Keratinocyte (primary cell): ENCODE results near the gene NMRK2. TPM values are rescaled to one million over a fixed set of nuclear protein-coding genes. Genes with fewer than 3 reads are reported as not detected.
"Not testable (repeated sequence)": the region's sequence is repeated elsewhere in the genome, so short reads cannot be mapped to it uniquely, and the experiment has no call there.

ENCODE experiments used
- DNase-seq: peaks from one replicate; pipeline ENCODE4 v3.0.0-alpha.2; 2011; ENCODE audit warnings: low read depth, missing footprints, low spot score
- FAIRE-seq: peaks from 2 replicates; lab custom pipeline; 2011; peaks lifted over from hg19 to GRCh38; lab: Jason Lieb, UNC
- H2AFZ ChIP-seq: 2 replicates; pipeline ENCODE4 v1.6.0; 2012; ENCODE audit warnings: low read length, control low read depth, inconsistent platforms; ENCODE audit not compliant: control insufficient read depth
- H3K27ac ChIP-seq: 2 replicates; pipeline ENCODE4 v1.5.1; 2011; ENCODE audit warnings: low read length; ENCODE audit not compliant: control insufficient read depth, insufficient read depth
- H3K27me3 ChIP-seq: 3 replicates; pipeline ENCODE4 v1.6.0; 2011; ENCODE audit warnings: low read length; ENCODE audit not compliant: control insufficient read depth, insufficient read depth; ENCODE audit errors: extremely low read depth
- H3K36me3 ChIP-seq, 2 experiments: 2 replicates in 1 of 2; 3 replicates in 1 of 2; pipeline ENCODE4 v1.5.1; 2011; ENCODE audit warnings: low read length in 2 of 2, mild to moderate bottlenecking in 1 of 2; ENCODE audit not compliant: control insufficient read depth in 2 of 2, insufficient read depth in 2 of 2; ENCODE audit errors: extremely low read depth in 1 of 2
- H3K4me1 ChIP-seq: 3 replicates; pipeline ENCODE4 v1.5.1; 2011; ENCODE audit warnings: low read length; ENCODE audit not compliant: control insufficient read depth, insufficient read depth; ENCODE audit errors: extremely low read depth
- H3K4me2 ChIP-seq: 3 replicates; pipeline ENCODE4 v1.6.0; 2011; ENCODE audit warnings: low read depth, low read length; ENCODE audit not compliant: control insufficient read depth, insufficient read depth; ENCODE audit errors: extremely low read depth
- H3K4me3 ChIP-seq, 3 experiments: fragments of 200-600 bp in 1 of 3; sonication (generic) in 1 of 3; 2 replicates in 2 of 3; 3 replicates in 1 of 3; pipeline ENCODE4 v1.5.1; 2011 to 2016; ENCODE audit warnings: low read length in 3 of 3, mild to moderate bottlenecking in 3 of 3, control low read depth in 2 of 3, inconsistent platforms in 1 of 3, low read depth in 1 of 3, mixed read lengths in 1 of 3, mixed run types in 1 of 3, moderate library complexity in 1 of 3; ENCODE audit not compliant: control insufficient read depth in 2 of 3, insufficient read depth in 2 of 3; ENCODE audit errors: extremely low read depth in 1 of 3
- H3K79me2 ChIP-seq: 2 replicates; pipeline ENCODE4 v1.6.0; 2012; ENCODE audit warnings: low read length; ENCODE audit not compliant: control insufficient read depth, insufficient read depth
- H3K9ac ChIP-seq: 3 replicates; pipeline ENCODE4 v1.6.0; 2011; ENCODE audit warnings: low read length; ENCODE audit not compliant: control insufficient read depth, insufficient read depth; ENCODE audit errors: extremely low read depth
- H3K9me1 ChIP-seq: 3 replicates; pipeline ENCODE4 v1.6.0; 2011; ENCODE audit warnings: low read length; ENCODE audit not compliant: control insufficient read depth, insufficient read depth; ENCODE audit errors: extremely low read depth
- H3K9me3 ChIP-seq: 2 replicates; pipeline ENCODE4 v1.5.1; 2012; ENCODE audit warnings: low read depth, low read length; ENCODE audit not compliant: control insufficient read depth
- H4K20me1 ChIP-seq: 3 replicates; pipeline ENCODE4 v1.6.0; 2011; ENCODE audit warnings: low read length; ENCODE audit not compliant: control insufficient read depth, insufficient read depth; ENCODE audit errors: extremely low read depth
- CTCF ChIP-seq, 3 experiments: IDR thresholded peaks in 1 of 3; conservative IDR thresholded peaks in 1 of 3; optimal IDR thresholded peaks in 1 of 3; 2 replicates in 2 of 3; 3 replicates in 1 of 3; pipeline versions ENCODE3 to v1.5.1; 2011; ENCODE audit warnings: low read length in 3 of 3, mild to moderate bottlenecking in 3 of 3, moderate library complexity in 2 of 3, control low read depth in 1 of 3, inconsistent platforms in 1 of 3; ENCODE audit not compliant: insufficient read depth in 2 of 3; ENCODE audit errors: extremely low read depth in 1 of 3
- EZH2 ChIP-seq: IDR thresholded peaks from one replicate; pipeline ENCODE4 v1.6.1; 2012; ENCODE audit warnings: inconsistent platforms, mild to moderate bottlenecking, low read length, moderate library complexity
- dilution Hi-C: fragments of 300-500 bp; cut with MboI; formaldehyde crosslinking; loops from one replicate; pipeline ENCODE4 v1.7.0; 2020; ENCODE audit warnings: low sequenced_read_pairs; ENCODE audit not compliant: extremely low pct_ligation_motif_present
- polyA plus RNA-seq, 5 experiments: library from polyadenylated mRNA; depleted of rRNA in 3 of 5; stranded (reverse) in 3 of 5; stranded (forward) in 1 of 5; unstranded in 1 of 5; fragments of >200 nt; gene quantifications; 1 replicate in 1 of 5; 2 replicates in 3 of 5; 3 replicates in 1 of 5; pipeline versions ENCODE4 v1.2.1 to v1.2.3, GENCODE V29; 2011 to 2012; ENCODE audit warnings: missing spikeins in 2 of 5, low read depth in 1 of 5, low replicate concordance in 1 of 5

The NMRK2 gene
- polyA plus RNA-seq, 1 donor (not counting 4 experiments of a cell fraction or from before 2014, with no cell fraction given), result not detected

GRCh38 chr19:3954107-3954506, 21.2 kb downstream of the NMRK2 start:
- Histone ChIP-seq H3K9me3 (no peaks in the 10 kb centered on the region), H3K4me1 (no peaks in the 10 kb centered on the region), H2AFZ (no peak overlapping the region), H3K27me3 (no peaks in the 10 kb centered on the region), H3K4me3 (no peak overlapping the region), H3K9me1 (no peaks in the 10 kb centered on the region), H3K9ac (no peak overlapping the region), H3K4me2 (no peak overlapping the region), H3K27ac (no peak overlapping the region), H4K20me1 (peaks cover 3% of the 10 kb centered on the region), H3K79me2 (peaks cover 5% of the 10 kb centered on the region), H3K36me3 (peaks cover 6 to 11% of the 10 kb centered on the region in 2 experiments)
- DNase-seq, result no peak
- dilution Hi-C loops, result no loop called here
- FAIRE-seq, result no peak
- no peak for TF ChIP-seq CTCF (optimal IDR thresholded peaks at IDR 0.05 in 1 of 3, IDR thresholded peaks at IDR 0.05 in 1 of 3, conservative IDR thresholded peaks at IDR 0.05 in 1 of 3; ENCODE audit: extremely low read depth in 1 of 3, insufficient read depth in 2 of 3, low read length in 3 of 3)

GRCh38 chr19:3955276-3955675, 22.4 kb downstream of the NMRK2 start:
- H3K9me3 ChIP-seq, H3K27ac ChIP-seq, H3K4me3 ChIP-seq, DNase-seq, FAIRE-seq, H3K4me2 ChIP-seq, H3K4me1 ChIP-seq, H2AFZ ChIP-seq, H3K9me1 ChIP-seq, H4K20me1 ChIP-seq, dilution Hi-C loops, H3K79me2 ChIP-seq, H3K9ac ChIP-seq, H3K27me3 ChIP-seq: not testable (repeated sequence)
- H3K36me3 ChIP-seq, result peaks cover 6 to 12% of the 10 kb centered on the region in 2 experiments

- H3K4me1 ChIP-seq, result no peaks in the 10 kb centered on the region
- peaks cover 5% of the 10 kb centered on the region for H3K79me2 ChIP-seq
- no peaks in the 10 kb centered on the region for H3K27me3 ChIP-seq
- DNase-seq (no peak), FAIRE-seq (no peak)
- H4K20me1 ChIP-seq, result peaks cover 3% of the 10 kb centered on the region
- H3K9me3 ChIP-seq, result no peaks in the 10 kb centered on the region
- peaks cover 6 to 13% of the 10 kb centered on the region in 2 experiments for H3K36me3 ChIP-seq
- no peak overlapping the region for H3K27ac ChIP-seq
- H3K4me3 ChIP-seq, result no peak overlapping the region
- TF ChIP-seq CTCF (optimal IDR thresholded peaks at IDR 0.05 in 1 of 3, IDR thresholded peaks at IDR 0.05 in 1 of 3, conservative IDR thresholded peaks at IDR 0.05 in 1 of 3; ENCODE audit: extremely low read depth in 1 of 3, insufficient read depth in 2 of 3, low read length in 3 of 3) (no peak), EZH2 (no peak)
- H3K9ac ChIP-seq, result no peak overlapping the region
- no peaks in the 10 kb centered on the region for H3K9me1 ChIP-seq
- no peak overlapping the region for H3K4me2 ChIP-seq
- dilution Hi-C loops, result no loop called here
- H2AFZ ChIP-seq, result no peak overlapping the region
These were observed 22.8 kb downstream of the NMRK2 start for GRCh38 chr19:3955688-3956087.
